SK-N-SH treated with all-trans-retinoic acid at 6 μM for 48 hours (cell line): ENCODE data around the gene BTBD16.

ENCODE experiments used
- ATAC-seq: fragments of 200-7000 bp; cut with Tn5 transposase; 3 replicates; pipeline ENCODE4 v1.9.1; 2020; ENCODE audit warnings: mild to moderate bottlenecking, moderate library complexity
- ARNTL ChIP-seq: fragments of 450-650 bp; formaldehyde crosslinking; IDR thresholded peaks from 2 replicates; pipeline ENCODE4 v1.5.0; 2020; ENCODE audit warnings: low read depth, mild to moderate bottlenecking, moderate library complexity, borderline replicate concordance
- BACH2 ChIP-seq: fragments of 250-450 bp; sonication (Bioruptor Pico); IDR thresholded peaks from 2 replicates; pipeline ENCODE4 v1.9.0; 2021; ENCODE audit warnings: mild to moderate bottlenecking, borderline replicate concordance
- CSDC2 ChIP-seq: fragments of 250-450 bp; sonication (Bioruptor Pico); IDR thresholded peaks from 2 replicates; pipeline ENCODE4 v1.5.0; 2020; ENCODE audit warnings: mild to moderate bottlenecking, moderate library complexity
- ESRRG ChIP-seq: fragments of 250-450 bp; sonication (Bioruptor Pico); IDR thresholded peaks from 2 replicates; pipeline ENCODE4 v1.6.1; 2021; ENCODE audit warnings: mild to moderate bottlenecking
- GLIS3 ChIP-seq: fragments of 250-450 bp; sonication (Bioruptor Pico); IDR thresholded peaks from 2 replicates; pipeline ENCODE4 v1.5.0; 2020; ENCODE audit warnings: mild to moderate bottlenecking, moderate library complexity
- ISL1 ChIP-seq: fragments of 250-450 bp; sonication (Bioruptor Pico); IDR thresholded peaks from 2 replicates; pipeline ENCODE4 v2.1.2; 2022; ENCODE audit warnings: mild to moderate bottlenecking, moderate library complexity
- OSR1 ChIP-seq: fragments of 250-450 bp; sonication (Bioruptor Pico); IDR thresholded peaks from 2 replicates; pipeline ENCODE4 v1.8.0; 2022; ENCODE audit warnings: moderate library complexity, mild to moderate bottlenecking, inconsistent platforms
- PPARA ChIP-seq: fragments of 250-450 bp; sonication (Bioruptor Pico); IDR thresholded peaks from 2 replicates; pipeline ENCODE4 v1.5.0; 2020; ENCODE audit warnings: mild to moderate bottlenecking, borderline replicate concordance
- RARB ChIP-seq: fragments of 250-450 bp; sonication (Bioruptor Pico); IDR thresholded peaks from 2 replicates; pipeline ENCODE4 v1.8.0; 2021; ENCODE audit warnings: mild to moderate bottlenecking, moderate library complexity
- SNAI2 ChIP-seq: fragments of 250-450 bp; sonication (Bioruptor Pico); IDR thresholded peaks from 2 replicates; pipeline ENCODE4 v1.5.0; 2020; ENCODE audit warnings: mild to moderate bottlenecking, moderate library complexity
- TCF4 ChIP-seq: fragments of 250-450 bp; sonication (Bioruptor Pico); IDR thresholded peaks from 2 replicates; pipeline ENCODE4 v1.8.0; 2021; ENCODE audit warnings: mild to moderate bottlenecking, moderate library complexity, borderline replicate concordance
- TOX ChIP-seq: fragments of 250-450 bp; sonication (Bioruptor Pico); IDR thresholded peaks from 2 replicates; pipeline ENCODE4 v1.8.0; 2021; ENCODE audit warnings: mild to moderate bottlenecking, moderate library complexity, borderline replicate concordance
- ZC3H10 ChIP-seq: fragments of 250-450 bp; sonication (Bioruptor Pico); IDR thresholded peaks from 2 replicates; pipeline ENCODE4 v1.5.1; 2021; ENCODE audit warnings: mild to moderate bottlenecking, moderate library complexity
- ZFP3 ChIP-seq: fragments of 250-450 bp; sonication (Bioruptor Pico); IDR thresholded peaks from 2 replicates; pipeline ENCODE4 v1.5.0; 2020; ENCODE audit warnings: mild to moderate bottlenecking, moderate library complexity
- ZFP30 ChIP-seq: fragments of 450-650 bp; formaldehyde crosslinking; IDR thresholded peaks from 2 replicates; pipeline ENCODE4 v1.5.0; 2022; ENCODE audit warnings: mild to moderate bottlenecking, moderate library complexity
- ZNF565 ChIP-seq: fragments of 450-650 bp; formaldehyde crosslinking; conservative IDR thresholded peaks from 2 replicates; pipeline ENCODE4 v1.5.0; 2020; ENCODE audit warnings: low read depth, mild to moderate bottlenecking, moderate library complexity
- ZNF70 ChIP-seq: fragments of 450-650 bp; formaldehyde crosslinking; IDR thresholded peaks from 2 replicates; pipeline ENCODE4 v1.5.0; 2020; ENCODE audit warnings: mild to moderate bottlenecking, moderate library complexity
- ZNF8 ChIP-seq: fragments of 450-650 bp; formaldehyde crosslinking; IDR thresholded peaks from 2 replicates; pipeline ENCODE4 v1.5.0; 2020; ENCODE audit warnings: mild to moderate bottlenecking, moderate library complexity
- TF ChIP-seq, protein P1 (sequence below): fragments of 250-450 bp; sonication (Bioruptor Pico); IDR thresholded peaks from 2 replicates; pipeline ENCODE4 v1.5.1; 2020; ENCODE audit warnings: low read depth, mild to moderate bottlenecking, moderate library complexity
- TF ChIP-seq, protein P2 (sequence below): fragments of 250-450 bp; sonication (Bioruptor Pico); IDR thresholded peaks from 2 replicates; pipeline ENCODE4 v1.8.0; 2020; ENCODE audit warnings: mild to moderate bottlenecking, moderate library complexity, borderline replicate concordance
- TF ChIP-seq, protein P3 (sequence below): fragments of 250-450 bp; sonication (Bioruptor Pico); IDR thresholded peaks from 2 replicates; pipeline ENCODE4 v1.5.1; 2021; ENCODE audit warnings: mild to moderate bottlenecking, moderate library complexity
- TF ChIP-seq, protein P4 (sequence below): fragments of 250-450 bp; sonication (Bioruptor Pico); IDR thresholded peaks from 2 replicates; pipeline ENCODE4 v1.5.0; 2020; ENCODE audit warnings: mild to moderate bottlenecking, moderate library complexity
- TF ChIP-seq, protein P5 (sequence below): fragments of 250-450 bp; sonication (Bioruptor Pico); IDR thresholded peaks from 2 replicates; pipeline ENCODE4 v1.8.0; 2021; ENCODE audit warnings: low read depth, mild to moderate bottlenecking, moderate library complexity, borderline replicate concordance

The BTBD16 gene

DNA sequence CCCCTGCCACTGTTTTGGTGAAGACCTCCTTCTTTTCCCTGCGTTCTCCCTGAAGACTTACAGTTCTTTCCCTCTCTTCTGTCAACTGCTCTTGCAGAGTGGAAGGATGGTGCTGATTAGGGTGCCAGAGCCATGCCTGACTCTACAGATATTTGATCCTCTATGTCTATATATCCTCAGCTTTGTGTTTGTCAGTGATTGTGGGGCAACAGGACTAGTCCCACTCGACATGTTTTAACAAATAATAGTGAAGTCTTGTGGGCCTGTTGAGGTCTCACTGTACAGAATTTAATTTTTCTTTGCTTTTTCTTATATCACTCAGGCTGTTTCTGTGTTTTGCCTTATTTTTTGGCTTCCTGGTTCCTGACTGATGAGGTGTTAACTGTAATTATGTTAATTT lies 108.4 kb downstream of the BTBD16 start:
- no peak for ATAC-seq
- no peak for TF ChIP-seq RARB (CRISPR knock-in tag)
- TF ChIP-seq BACH2 (CRISPR knock-in tag) = no peak
- no peak for TF ChIP-seq ISL1
- TF ChIP-seq SNAI2 (CRISPR knock-in tag) = no peak
- no peak for TF ChIP-seq ZNF565 (CRISPR knock-in tag)
- TF ChIP-seq ESRRG (CRISPR knock-in tag) = no peak
- TF ChIP-seq, protein P1, sequence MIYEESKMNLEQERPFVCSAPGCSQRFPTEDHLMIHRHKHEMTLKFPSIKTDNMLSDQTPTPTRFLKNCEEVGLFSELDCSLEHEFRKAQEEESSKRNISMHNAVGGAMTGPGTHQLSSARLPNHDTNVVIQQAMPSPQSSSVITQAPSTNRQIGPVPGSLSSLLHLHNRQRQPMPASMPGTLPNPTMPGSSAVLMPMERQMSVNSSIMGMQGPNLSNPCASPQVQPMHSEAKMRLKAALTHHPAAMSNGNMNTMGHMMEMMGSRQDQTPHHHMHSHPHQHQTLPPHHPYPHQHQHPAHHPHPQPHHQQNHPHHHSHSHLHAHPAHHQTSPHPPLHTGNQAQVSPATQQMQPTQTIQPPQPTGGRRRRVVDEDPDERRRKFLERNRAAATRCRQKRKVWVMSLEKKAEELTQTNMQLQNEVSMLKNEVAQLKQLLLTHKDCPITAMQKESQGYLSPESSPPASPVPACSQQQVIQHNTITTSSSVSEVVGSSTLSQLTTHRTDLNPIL (CRISPR knock-in tag) = no peak
- no peak for TF ChIP-seq ARNTL
- no peak for TF ChIP-seq TCF4 (CRISPR knock-in tag)
- TF ChIP-seq ZFP3 (CRISPR knock-in tag) = no peak
- no peak for TF ChIP-seq ZNF8 (CRISPR knock-in tag)
- TF ChIP-seq PPARA (CRISPR knock-in tag) = no peak

DNA sequence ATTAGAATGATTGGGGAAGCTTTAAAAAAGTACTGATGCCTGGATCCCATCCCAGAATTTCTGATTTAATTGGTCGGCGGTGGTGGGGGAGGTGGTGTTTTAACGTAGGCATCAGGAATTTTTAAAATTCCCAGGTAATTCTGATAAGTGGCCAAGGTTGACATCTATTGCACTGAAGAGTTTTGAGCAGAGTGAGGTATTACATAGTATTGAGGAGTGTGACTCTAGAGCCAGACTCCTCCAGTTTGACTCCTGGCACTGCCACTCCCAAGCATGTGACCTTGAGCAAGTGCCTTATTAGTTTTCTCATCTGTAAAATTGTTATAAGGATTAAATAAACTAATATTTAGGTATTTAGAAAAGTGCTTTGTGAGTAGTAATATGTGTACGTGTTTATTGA lies 109.6 kb downstream of the BTBD16 start:
- TF ChIP-seq ISL1 = no peak
- no peak for TF ChIP-seq ZNF8 (CRISPR knock-in tag)
- TF ChIP-seq ZNF70 (CRISPR knock-in tag) = no peak
- no peak for TF ChIP-seq CSDC2
- no peak for TF ChIP-seq PPARA (CRISPR knock-in tag)
- no peak for ATAC-seq

DNA sequence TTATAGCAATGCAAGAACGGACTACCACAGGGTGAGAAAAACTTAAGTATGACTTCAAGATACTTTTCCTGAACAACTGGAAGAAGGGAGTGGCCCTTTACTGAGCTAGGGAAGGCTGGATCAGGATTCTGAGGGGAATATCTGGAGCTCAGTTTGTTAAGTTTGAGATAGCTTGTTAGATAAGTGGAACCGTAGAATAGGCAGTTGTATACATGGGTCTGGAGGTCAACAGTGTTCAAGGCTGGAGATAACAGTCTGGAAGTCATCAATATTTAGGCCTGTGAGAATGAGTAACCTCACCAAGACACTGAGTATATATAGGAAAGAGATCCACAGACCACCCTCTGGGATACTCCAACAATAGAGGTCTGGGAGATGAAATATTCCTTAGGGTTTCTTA lies 110.6 kb downstream of the BTBD16 start:
- ATAC-seq = no peak
- TF ChIP-seq, protein P2, sequence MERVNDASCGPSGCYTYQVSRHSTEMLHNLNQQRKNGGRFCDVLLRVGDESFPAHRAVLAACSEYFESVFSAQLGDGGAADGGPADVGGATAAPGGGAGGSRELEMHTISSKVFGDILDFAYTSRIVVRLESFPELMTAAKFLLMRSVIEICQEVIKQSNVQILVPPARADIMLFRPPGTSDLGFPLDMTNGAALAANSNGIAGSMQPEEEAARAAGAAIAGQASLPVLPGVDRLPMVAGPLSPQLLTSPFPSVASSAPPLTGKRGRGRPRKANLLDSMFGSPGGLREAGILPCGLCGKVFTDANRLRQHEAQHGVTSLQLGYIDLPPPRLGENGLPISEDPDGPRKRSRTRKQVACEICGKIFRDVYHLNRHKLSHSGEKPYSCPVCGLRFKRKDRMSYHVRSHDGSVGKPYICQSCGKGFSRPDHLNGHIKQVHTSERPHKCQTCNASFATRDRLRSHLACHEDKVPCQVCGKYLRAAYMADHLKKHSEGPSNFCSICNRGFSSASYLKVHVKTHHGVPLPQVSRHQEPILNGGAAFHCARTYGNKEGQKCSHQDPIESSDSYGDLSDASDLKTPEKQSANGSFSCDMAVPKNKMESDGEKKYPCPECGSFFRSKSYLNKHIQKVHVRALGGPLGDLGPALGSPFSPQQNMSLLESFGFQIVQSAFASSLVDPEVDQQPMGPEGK (CRISPR knock-in tag) = no peak
- TF ChIP-seq BACH2 (CRISPR knock-in tag) (no peak), ZFP3 (CRISPR knock-in tag) (no peak), OSR1 (CRISPR knock-in tag) (no peak), ZNF565 (CRISPR knock-in tag) (no peak), ZFP30 (CRISPR knock-in tag) (no peak), TCF4 (CRISPR knock-in tag) (no peak), PPARA (CRISPR knock-in tag) (no peak), ZC3H10 (CRISPR knock-in tag) (no peak), ISL1 (no peak), ESRRG (CRISPR knock-in tag) (no peak), TOX (CRISPR knock-in tag) (no peak), GLIS3 (CRISPR knock-in tag) (no peak), RARB (CRISPR knock-in tag) (no peak), ARNTL (no peak), ZNF8 (CRISPR knock-in tag) (no peak)
- TF ChIP-seq, protein P3, sequence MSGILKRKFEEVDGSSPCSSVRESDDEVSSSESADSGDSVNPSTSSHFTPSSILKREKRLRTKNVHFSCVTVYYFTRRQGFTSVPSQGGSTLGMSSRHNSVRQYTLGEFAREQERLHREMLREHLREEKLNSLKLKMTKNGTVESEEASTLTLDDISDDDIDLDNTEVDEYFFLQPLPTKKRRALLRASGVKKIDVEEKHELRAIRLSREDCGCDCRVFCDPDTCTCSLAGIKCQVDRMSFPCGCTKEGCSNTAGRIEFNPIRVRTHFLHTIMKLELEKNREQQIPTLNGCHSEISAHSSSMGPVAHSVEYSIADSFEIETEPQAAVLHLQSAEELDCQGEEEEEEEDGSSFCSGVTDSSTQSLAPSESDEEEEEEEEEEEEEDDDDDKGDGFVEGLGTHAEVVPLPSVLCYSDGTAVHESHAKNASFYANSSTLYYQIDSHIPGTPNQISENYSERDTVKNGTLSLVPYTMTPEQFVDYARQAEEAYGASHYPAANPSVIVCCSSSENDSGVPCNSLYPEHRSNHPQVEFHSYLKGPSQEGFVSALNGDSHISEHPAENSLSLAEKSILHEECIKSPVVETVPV (CRISPR knock-in tag) = no peak
- TF ChIP-seq, protein P4, sequence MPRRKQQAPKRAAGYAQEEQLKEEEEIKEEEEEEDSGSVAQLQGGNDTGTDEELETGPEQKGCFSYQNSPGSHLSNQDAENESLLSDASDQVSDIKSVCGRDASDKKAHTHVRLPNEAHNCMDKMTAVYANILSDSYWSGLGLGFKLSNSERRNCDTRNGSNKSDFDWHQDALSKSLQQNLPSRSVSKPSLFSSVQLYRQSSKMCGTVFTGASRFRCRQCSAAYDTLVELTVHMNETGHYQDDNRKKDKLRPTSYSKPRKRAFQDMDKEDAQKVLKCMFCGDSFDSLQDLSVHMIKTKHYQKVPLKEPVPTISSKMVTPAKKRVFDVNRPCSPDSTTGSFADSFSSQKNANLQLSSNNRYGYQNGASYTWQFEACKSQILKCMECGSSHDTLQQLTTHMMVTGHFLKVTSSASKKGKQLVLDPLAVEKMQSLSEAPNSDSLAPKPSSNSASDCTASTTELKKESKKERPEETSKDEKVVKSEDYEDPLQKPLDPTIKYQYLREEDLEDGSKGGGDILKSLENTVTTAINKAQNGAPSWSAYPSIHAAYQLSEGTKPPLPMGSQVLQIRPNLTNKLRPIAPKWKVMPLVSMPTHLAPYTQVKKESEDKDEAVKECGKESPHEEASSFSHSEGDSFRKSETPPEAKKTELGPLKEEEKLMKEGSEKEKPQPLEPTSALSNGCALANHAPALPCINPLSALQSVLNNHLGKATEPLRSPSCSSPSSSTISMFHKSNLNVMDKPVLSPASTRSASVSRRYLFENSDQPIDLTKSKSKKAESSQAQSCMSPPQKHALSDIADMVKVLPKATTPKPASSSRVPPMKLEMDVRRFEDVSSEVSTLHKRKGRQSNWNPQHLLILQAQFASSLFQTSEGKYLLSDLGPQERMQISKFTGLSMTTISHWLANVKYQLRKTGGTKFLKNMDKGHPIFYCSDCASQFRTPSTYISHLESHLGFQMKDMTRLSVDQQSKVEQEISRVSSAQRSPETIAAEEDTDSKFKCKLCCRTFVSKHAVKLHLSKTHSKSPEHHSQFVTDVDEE (CRISPR knock-in tag) = no peak

DNA sequence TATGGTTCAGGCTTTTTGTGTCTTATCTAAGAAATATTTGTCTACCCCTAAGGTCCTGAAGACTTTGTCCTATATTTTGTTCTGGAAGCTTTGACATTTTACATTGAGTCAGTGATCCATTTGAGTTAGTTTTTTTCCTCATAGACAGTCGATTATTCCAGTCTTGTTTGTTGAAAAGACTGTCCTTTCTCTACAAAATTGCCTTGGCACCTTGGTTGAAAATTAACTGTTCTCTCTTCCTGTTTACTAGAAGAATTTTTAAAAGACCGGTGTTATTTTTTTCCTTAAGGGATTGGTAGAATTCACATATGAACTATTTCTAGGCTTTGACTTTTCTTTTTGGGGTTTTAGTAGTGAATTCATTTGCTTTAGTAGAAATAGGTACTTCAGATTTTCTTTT lies 115.4 kb downstream of the BTBD16 start:
- no peak for ATAC-seq
- no peak for TF ChIP-seq ZNF70 (CRISPR knock-in tag)
- TF ChIP-seq, protein P5, sequence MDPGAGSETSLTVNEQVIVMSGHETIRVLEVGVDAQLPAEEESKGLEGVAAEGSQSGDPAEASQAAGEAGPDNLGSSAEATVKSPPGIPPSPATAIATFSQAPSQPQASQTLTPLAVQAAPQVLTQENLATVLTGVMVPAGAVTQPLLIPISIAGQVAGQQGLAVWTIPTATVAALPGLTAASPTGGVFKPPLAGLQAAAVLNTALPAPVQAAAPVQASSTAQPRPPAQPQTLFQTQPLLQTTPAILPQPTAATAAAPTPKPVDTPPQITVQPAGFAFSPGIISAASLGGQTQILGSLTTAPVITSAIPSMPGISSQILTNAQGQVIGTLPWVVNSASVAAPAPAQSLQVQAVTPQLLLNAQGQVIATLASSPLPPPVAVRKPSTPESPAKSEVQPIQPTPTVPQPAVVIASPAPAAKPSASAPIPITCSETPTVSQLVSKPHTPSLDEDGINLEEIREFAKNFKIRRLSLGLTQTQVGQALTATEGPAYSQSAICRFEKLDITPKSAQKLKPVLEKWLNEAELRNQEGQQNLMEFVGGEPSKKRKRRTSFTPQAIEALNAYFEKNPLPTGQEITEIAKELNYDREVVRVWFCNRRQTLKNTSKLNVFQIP (CRISPR knock-in tag) = no peak
- TF ChIP-seq ESRRG (CRISPR knock-in tag) = no peak
- TF ChIP-seq, protein P4 (CRISPR knock-in tag) = no peak
- TF ChIP-seq, protein P1 (CRISPR knock-in tag) = no peak
- TF ChIP-seq ZNF565 (CRISPR knock-in tag) = no peak
- TF ChIP-seq SNAI2 (CRISPR knock-in tag) = no peak
- TF ChIP-seq ZFP30 (CRISPR knock-in tag) = no peak
